Liver (tissue), 9 donors: ENCODE results near the gene MESD. TPM values are rescaled to one million over a fixed set of nuclear protein-coding genes. Genes with fewer than 3 reads are reported as not detected.

Experiments used
- DNase-seq: peaks from one replicate; pipeline ENCODE4 v3.0.0-alpha.2; 2017; ENCODE audit warnings: low spot score
- H3K27ac ChIP-seq, 2 donors: one replicate each; pipeline ENCODE4 v1.7.0; 2013; ENCODE audit warnings: inconsistent platforms in 2 of 2, low read length in 2 of 2, control low read depth in 1 of 2, low read depth in 1 of 2, mild to moderate bottlenecking in 1 of 2
- H3K27me3 ChIP-seq, 4 donors: one replicate each; pipeline versions ENCODE4 v1.6.1 to v1.7.0; 2013; ENCODE audit warnings: low read length in 3 of 4, inconsistent platforms in 1 of 4, mild to moderate bottlenecking in 1 of 4, moderate library complexity in 1 of 4; ENCODE audit not compliant: control insufficient read depth in 4 of 4, insufficient read depth in 4 of 4
- H3K36me3 ChIP-seq, 4 donors: one replicate each; pipeline versions ENCODE4 v1.6.1 to v1.7.0; 2013; ENCODE audit warnings: low read length in 3 of 4, mild to moderate bottlenecking in 3 of 4, low read depth in 1 of 4, moderate library complexity in 1 of 4; ENCODE audit not compliant: control insufficient read depth in 4 of 4, insufficient read depth in 3 of 4
- H3K4me1 ChIP-seq, 4 donors: one replicate each; pipeline versions ENCODE4 v1.6.1 to v1.7.0; 2013; ENCODE audit warnings: low read length in 3 of 4, mild to moderate bottlenecking in 3 of 4, moderate library complexity in 1 of 4; ENCODE audit not compliant: control insufficient read depth in 4 of 4, insufficient read depth in 4 of 4
- H3K4me3 ChIP-seq, 3 donors: one replicate each; pipeline versions ENCODE4 v1.6.1 to v1.7.0; 2013; ENCODE audit warnings: low read length in 3 of 3, control low read depth in 1 of 3, low read depth in 1 of 3, mild to moderate bottlenecking in 1 of 3
- H3K9ac ChIP-seq, 2 donors: one replicate each; pipeline ENCODE4 v1.7.0; 2013; ENCODE audit warnings: low read length in 2 of 2, mild to moderate bottlenecking in 2 of 2, moderate library complexity in 2 of 2, control low read depth in 1 of 2, low read depth in 1 of 2
- H3K9me3 ChIP-seq, 4 donors: one replicate each; pipeline versions ENCODE4 v1.6.1 to v1.7.0; 2013; ENCODE audit warnings: low read length in 3 of 4; ENCODE audit not compliant: control insufficient read depth in 4 of 4
- ATF3 ChIP-seq: IDR thresholded peaks from 2 replicates; pipeline ENCODE4 v1.6.1; 2016; ENCODE audit warnings: antibody characterized with exemption
- CTCF ChIP-seq: fragments of 150-350 bp; IDR thresholded peaks from 2 replicates; pipeline ENCODE4 v1.5.1; 2017; ENCODE audit warnings: improper control_type of control experiment, low read depth, low read length; ENCODE audit not compliant: missing input control
- EGR1 ChIP-seq, 2 donors: IDR thresholded peaks; 2 replicates each; pipeline ENCODE4 v1.6.1; 2016 to 2018; ENCODE audit warnings: antibody characterized with exemption in 2 of 2, low read depth in 2 of 2
- FOXA1 ChIP-seq: IDR thresholded peaks from 2 replicates; pipeline ENCODE4 v1.6.1; 2016; ENCODE audit warnings: antibody characterized with exemption
- FOXA2 ChIP-seq: IDR thresholded peaks from 2 replicates; pipeline ENCODE4 v1.6.1; 2016; ENCODE audit warnings: antibody characterized with exemption
- GABPA ChIP-seq, 2 donors: IDR thresholded peaks in 1 of 2; conservative IDR thresholded peaks in 1 of 2; 2 replicates each; pipeline ENCODE4 v1.6.1; 2016; ENCODE audit warnings: antibody characterized with exemption in 2 of 2, mild to moderate bottlenecking in 1 of 2, moderate library complexity in 1 of 2
- HNF4A ChIP-seq, 2 donors: conservative IDR thresholded peaks; 2 replicates each; pipeline ENCODE4 v1.6.1; 2016; ENCODE audit warnings: antibody characterized with exemption in 2 of 2, mild to moderate bottlenecking in 2 of 2
- HNF4G ChIP-seq: IDR thresholded peaks from 2 replicates; pipeline ENCODE4 v1.6.1; 2016; ENCODE audit warnings: antibody characterized with exemption
- JUND ChIP-seq, 2 donors: IDR thresholded peaks; 2 replicates each; pipeline ENCODE4 v1.6.1; 2016; ENCODE audit warnings: antibody characterized with exemption in 2 of 2
- MAX ChIP-seq: IDR thresholded peaks from 2 replicates; pipeline ENCODE4 v1.6.1; 2016; ENCODE audit warnings: antibody characterized with exemption
- NR2F2 ChIP-seq: IDR thresholded peaks from 2 replicates; pipeline ENCODE4 v1.6.1; 2016; ENCODE audit warnings: antibody characterized with exemption
- RAD21 ChIP-seq, 2 donors: IDR thresholded peaks; 2 replicates each; pipeline ENCODE4 v1.6.1; 2016; ENCODE audit warnings: antibody characterized with exemption in 2 of 2, mild to moderate bottlenecking in 2 of 2
- REST ChIP-seq: IDR thresholded peaks from 2 replicates; pipeline ENCODE4 v1.6.1; 2016; ENCODE audit warnings: antibody characterized with exemption, mild to moderate bottlenecking
- RXRA ChIP-seq, 2 donors: IDR thresholded peaks; 2 replicates each; pipeline ENCODE4 v1.6.1; 2017 to 2018; ENCODE audit warnings: antibody characterized with exemption in 2 of 2, mild to moderate bottlenecking in 1 of 2
- SP1 ChIP-seq: IDR thresholded peaks from 2 replicates; pipeline ENCODE4 v1.6.1; 2018; ENCODE audit warnings: antibody characterized with exemption, mild to moderate bottlenecking
- TAF1 ChIP-seq: conservative IDR thresholded peaks from 2 replicates; pipeline ENCODE4 v1.6.1; 2016; ENCODE audit warnings: antibody characterized with exemption, mild to moderate bottlenecking
- YY1 ChIP-seq: IDR thresholded peaks from 2 replicates; pipeline ENCODE4 v1.6.1; 2016; ENCODE audit warnings: antibody characterized with exemption, mild to moderate bottlenecking
- ZBTB33 ChIP-seq: IDR thresholded peaks from 2 replicates; pipeline ENCODE4 v1.6.1; 2016; ENCODE audit warnings: antibody characterized with exemption
- WGBS: extraction: QIAGEN DNeasy Blood & Tissue Kit; methylation state at CpG from one replicate; pipeline ENCODE4 v1.1.7; 2013; 5-methylcytosine and 5-hydroxymethylcytosine counted together
- polyA plus RNA-seq, 2 donors: library from polyadenylated mRNA; stranded (reverse) in 1 of 2; unstranded in 1 of 2; fragments of 200-250 nt in 1 of 2; fragments of >200 nt in 1 of 2; fragmentation: Nextera tagmentation in 1 of 2; extraction: Ambion mirVana in 1 of 2; gene quantifications; one replicate each; pipeline versions ENCODE4 v1.2.1 to v1.2.3, GENCODE V29; 2013 to 2015
- total RNA-seq, 2 donors: library from RNA; depleted of rRNA; stranded (reverse); fragments of >200 nt; gene quantifications; one replicate each; pipeline ENCODE4 v1.2.3, GENCODE V29; 2014
- donor health status: healthy.
- donor health status: healthy.
- donor health status: healthy.
- donor health status: healthy.
- donor health status: healthy.

Gene MESD
- total and polyA plus RNA-seq, 4 donors: 15.3 to 24.0 (median 17.0) TPM

- no peak for TF ChIP-seq REST
- no peak for TF ChIP-seq MAX
- TF ChIP-seq JUND (IDR thresholded peaks at IDR 0.05): no peak
- TF ChIP-seq FOXA2: no peak
- TF ChIP-seq HNF4A (conservative IDR thresholded peaks at IDR 0.05): no peak
- TF ChIP-seq ZBTB33: no peak
- TF ChIP-seq EGR1 (IDR thresholded peaks at IDR 0.05; ENCODE audit: low read depth in 2 of 2): no peak
- no peak for TF ChIP-seq RXRA (IDR thresholded peaks at IDR 0.05)
- no peak for TF ChIP-seq NR2F2
- no peak for TF ChIP-seq SP1
- no peak for TF ChIP-seq HNF4G
- TF ChIP-seq GABPA (IDR thresholded peaks at IDR 0.05 in 1 of 2, conservative IDR thresholded peaks at IDR 0.05 in 1 of 2): no peak
- no peak for TF ChIP-seq RAD21 (IDR thresholded peaks at IDR 0.05)
- no peak for TF ChIP-seq CTCF
- TF ChIP-seq YY1: no peak
- TF ChIP-seq FOXA1: no peak
- no peak for TF ChIP-seq TAF1
- TF ChIP-seq ATF3: no peak
- DNase-seq: no peak
- H3K36me3 ChIP-seq: no peaks in the 10 kb centered on the region
- 96% methylated on average over 1 of the region's 1 CpG for WGBS
- no peaks in the 10 kb centered on the region for H3K9me3 ChIP-seq
- H3K9ac ChIP-seq: peak overlapping the region in 1 of 2 donors; percentile 11
- peak overlapping the region; percentile 25 to 64 for H3K27ac ChIP-seq
- no peak overlapping the region for H3K4me3 ChIP-seq
- peaks cover 24 to 55% (median 37%) of the 10 kb centered on the region in 4 donors for H3K4me1 ChIP-seq
- H3K27me3 ChIP-seq: no peaks in the 10 kb centered on the region
Measured at GRCh38 chr15:81006124-81006523, 16.5 kb upstream of the MESD start.

GRCh38 chr15:81003097-81003350 is 13.4 kb upstream of the MESD start:
- Histone ChIP-seq H3K27ac (no peak overlapping the region), H3K4me1 (peaks cover 27 to 60% (median 40%) of the 10 kb centered on the region in 4 donors), H3K9ac (no peak overlapping the region), H3K36me3 (no peaks in the 10 kb centered on the region), H3K4me3 (peak overlapping the region in 2 of 3 donors; percentile 5 to 76), H3K9me3 (no peaks in the 10 kb centered on the region), H3K27me3 (no peaks in the 10 kb centered on the region)
- TF ChIP-seq MAX (no peak), HNF4G (no peak), RAD21 (IDR thresholded peaks at IDR 0.05) (no peak), CTCF (no peak)
- 85% methylated on average over 19 of the region's 19 CpGs for WGBS
- no peak for DNase-seq
